MG63 (cell line): ENCODE results near the gene SULT4A1. TPM values are rescaled to one million over a fixed set of nuclear protein-coding genes. Genes with fewer than 3 reads are reported as not detected.

Experiments
- DNase-seq: peaks from one replicate; pipeline ENCODE4 v3.0.0-alpha.2; 2020
- H3K27me3 ChIP-seq: fragments of 250-450 bp; sonication (Bioruptor Pico); 2 replicates; pipeline ENCODE4 v1.5.1; 2020; ENCODE audit warnings: mild to moderate bottlenecking, moderate library complexity
- H3K36me3 ChIP-seq: fragments of 250-450 bp; sonication (Bioruptor Pico); 2 replicates; pipeline ENCODE4 v1.5.1; 2020; ENCODE audit warnings: mild to moderate bottlenecking, moderate library complexity
- H3K4me3 ChIP-seq: fragments of 250-450 bp; sonication (Bioruptor Pico); 2 replicates; pipeline ENCODE4 v1.5.1; 2020; ENCODE audit warnings: mild to moderate bottlenecking, moderate library complexity
- H3K9me3 ChIP-seq: fragments of 250-450 bp; sonication (Bioruptor Pico); 2 replicates; pipeline ENCODE4 v1.5.1; 2020; ENCODE audit warnings: mild to moderate bottlenecking, moderate library complexity
- total RNA-seq: library from RNA; depleted of rRNA; stranded (reverse); fragments of >200 nt; shearing (Covaris generic); gene quantifications from 2 replicates; pipeline ENCODE4 v1.2.3, GENCODE V29; 2014; ENCODE audit warnings: low replicate concordance

The SULT4A1 gene
- total RNA-seq, 1 experiment from 2014 or later, result not detected

DNA sequence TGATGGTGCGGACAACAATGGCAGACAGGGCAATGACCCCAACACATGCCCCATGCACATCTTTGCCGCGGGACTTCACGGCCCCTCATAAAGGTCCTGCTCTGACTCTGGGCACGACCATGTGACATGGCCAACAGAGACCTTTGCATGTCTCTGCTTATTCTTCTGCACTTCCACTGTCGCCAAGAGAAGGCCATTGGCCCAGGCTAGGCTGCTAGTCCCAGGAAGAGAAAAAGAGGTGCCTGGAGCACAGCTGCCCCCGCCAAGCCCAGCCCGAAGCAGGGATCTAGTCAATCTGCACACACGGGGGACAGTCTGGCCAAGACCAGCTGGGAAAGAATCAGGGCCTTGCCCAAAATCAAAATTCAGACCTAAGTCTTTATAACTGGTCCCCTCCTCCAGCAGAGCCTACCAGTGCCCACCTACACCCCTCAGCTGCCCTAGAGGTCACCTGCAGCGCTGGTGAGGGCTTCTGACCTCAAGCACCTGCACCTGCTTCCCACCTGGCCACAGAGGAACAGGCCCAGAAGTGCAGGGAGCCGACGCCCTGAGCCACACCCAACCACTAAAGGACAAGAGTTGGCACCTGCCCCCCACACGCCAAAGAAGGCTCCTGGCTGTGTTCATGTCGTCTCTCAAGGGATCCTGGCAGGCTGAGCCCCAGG lies 8.1 kb downstream of the SULT4A1 start:
- Histone ChIP-seq H3K36me3 (no peaks in the 10 kb centered on the region), H3K9me3 (no peaks in the 10 kb centered on the region), H3K27me3 (no peaks in the 10 kb centered on the region), H3K4me3 (no peak overlapping the region)
- DNase-seq, result no peak

DNA sequence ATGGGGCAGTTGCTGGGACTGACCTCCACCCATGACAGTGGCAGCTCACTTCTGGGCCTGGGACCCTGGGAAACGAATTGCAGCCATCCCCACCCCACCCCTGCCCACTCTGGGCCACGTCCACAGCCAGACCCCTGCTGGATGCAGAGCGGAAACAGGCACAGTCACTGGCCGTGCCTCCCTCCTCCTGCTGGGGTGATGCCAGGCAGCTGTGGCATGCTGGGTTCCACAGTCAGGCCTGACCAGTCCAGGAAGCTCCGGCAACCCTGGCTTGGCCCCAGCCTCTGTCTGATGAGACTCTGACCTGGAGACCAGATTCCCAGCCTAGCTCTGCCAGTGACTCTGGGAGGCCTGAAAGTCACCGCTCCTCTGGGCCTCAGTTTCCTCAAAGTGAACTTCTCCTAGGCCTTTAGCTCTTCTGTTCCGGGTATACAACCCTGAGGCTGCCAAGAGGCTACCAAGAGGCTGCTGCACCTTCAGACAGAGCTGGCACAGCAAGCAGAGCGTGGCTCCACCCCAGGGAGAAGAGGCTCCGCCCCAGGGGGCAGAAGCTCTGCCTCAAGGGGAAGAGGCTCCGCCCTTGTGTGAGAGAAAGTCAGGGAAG lies 8.9 kb downstream of the SULT4A1 start:
- H3K27me3 ChIP-seq, result no peaks in the 10 kb centered on the region
- no peak overlapping the region for H3K4me3 ChIP-seq
- peak; percentile 39 for DNase-seq
- no peaks in the 10 kb centered on the region for H3K9me3 ChIP-seq
- H3K36me3 ChIP-seq, result no peaks in the 10 kb centered on the region

GRCh38 chr22:43852573-43853327 lies 9.6 kb downstream of the SULT4A1 start:
- Histone ChIP-seq H3K4me3 (no peak overlapping the region), H3K27me3 (no peaks in the 10 kb centered on the region), H3K9me3 (no peaks in the 10 kb centered on the region)

DNA sequence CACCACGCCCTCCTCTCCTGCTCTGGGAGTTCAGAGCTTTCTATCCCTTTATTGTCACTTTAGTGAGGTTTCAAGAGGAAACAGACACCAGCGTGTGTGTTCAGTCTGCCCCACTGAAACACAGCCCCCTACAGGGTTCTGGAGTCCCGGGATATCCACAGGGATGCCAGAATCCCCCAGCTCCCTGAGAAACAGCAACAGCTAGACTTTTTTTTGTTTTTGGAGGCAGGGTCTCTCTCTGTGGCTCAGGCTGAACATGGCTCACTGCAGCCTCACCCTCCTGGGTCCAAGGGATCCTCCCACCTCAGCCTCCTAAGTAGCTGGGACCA lies 10.4 kb downstream of the SULT4A1 start:
- Histone ChIP-seq H3K27me3 (no peaks in the 10 kb centered on the region), H3K9me3 (no peaks in the 10 kb centered on the region), H3K36me3 (no peaks in the 10 kb centered on the region), H3K4me3 (no peak overlapping the region)
- no peak for DNase-seq

More at GRCh38 chr22:43852573-43853327, 9.6 kb downstream of the SULT4A1 start:
- no peaks in the 10 kb centered on the region for H3K36me3 ChIP-seq
- DNase-seq, result no peak

- Histone ChIP-seq H3K36me3 (no peaks in the 10 kb centered on the region), H3K27me3 (no peaks in the 10 kb centered on the region), H3K9me3 (no peaks in the 10 kb centered on the region), H3K4me3 (no peak overlapping the region)
- no peak for DNase-seq
Observed at GRCh38 chr22:43851058-43851978, 11.0 kb downstream of the SULT4A1 start.

DNA sequence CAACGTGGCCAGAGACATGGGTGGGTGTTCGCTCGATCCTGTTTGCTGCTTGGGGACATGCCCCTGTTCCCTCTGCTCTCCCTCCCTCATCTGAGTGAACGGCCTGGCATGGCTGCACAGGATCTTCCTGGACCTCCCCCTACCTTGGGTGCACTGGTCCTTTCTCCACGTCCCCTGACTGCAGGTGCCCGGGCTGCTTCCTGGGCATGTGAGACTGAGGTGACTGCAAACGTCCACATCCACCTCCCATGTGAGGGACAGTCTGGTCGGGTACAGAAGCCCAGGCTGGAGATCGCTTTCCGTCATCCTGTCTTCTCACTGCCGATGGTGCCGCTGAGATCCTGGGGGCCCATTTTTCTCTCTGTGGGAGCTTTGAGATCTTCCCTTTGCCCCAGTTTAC lies 11.8 kb downstream of the SULT4A1 start:
- no peak overlapping the region for H3K4me3 ChIP-seq
- no peaks in the 10 kb centered on the region for H3K27me3 ChIP-seq
- no peaks in the 10 kb centered on the region for H3K36me3 ChIP-seq
- DNase-seq, result no peak
- no peaks in the 10 kb centered on the region for H3K9me3 ChIP-seq

GRCh38 chr22:43849731-43850130 lies 12.6 kb downstream of the SULT4A1 start:
- DNase-seq, result no peak
- Histone ChIP-seq H3K9me3 (no peaks in the 10 kb centered on the region), H3K27me3 (no peaks in the 10 kb centered on the region), H3K4me3 (no peak overlapping the region), H3K36me3 (no peaks in the 10 kb centered on the region)

GRCh38 chr22:43848366-43849171 lies 13.7 kb downstream of the SULT4A1 start:
- H3K27me3 ChIP-seq, result no peaks in the 10 kb centered on the region
- H3K4me3 ChIP-seq, result no peak overlapping the region
- peak; percentile 23 for DNase-seq
- no peaks in the 10 kb centered on the region for H3K9me3 ChIP-seq
- H3K36me3 ChIP-seq, result no peaks in the 10 kb centered on the region

DNA sequence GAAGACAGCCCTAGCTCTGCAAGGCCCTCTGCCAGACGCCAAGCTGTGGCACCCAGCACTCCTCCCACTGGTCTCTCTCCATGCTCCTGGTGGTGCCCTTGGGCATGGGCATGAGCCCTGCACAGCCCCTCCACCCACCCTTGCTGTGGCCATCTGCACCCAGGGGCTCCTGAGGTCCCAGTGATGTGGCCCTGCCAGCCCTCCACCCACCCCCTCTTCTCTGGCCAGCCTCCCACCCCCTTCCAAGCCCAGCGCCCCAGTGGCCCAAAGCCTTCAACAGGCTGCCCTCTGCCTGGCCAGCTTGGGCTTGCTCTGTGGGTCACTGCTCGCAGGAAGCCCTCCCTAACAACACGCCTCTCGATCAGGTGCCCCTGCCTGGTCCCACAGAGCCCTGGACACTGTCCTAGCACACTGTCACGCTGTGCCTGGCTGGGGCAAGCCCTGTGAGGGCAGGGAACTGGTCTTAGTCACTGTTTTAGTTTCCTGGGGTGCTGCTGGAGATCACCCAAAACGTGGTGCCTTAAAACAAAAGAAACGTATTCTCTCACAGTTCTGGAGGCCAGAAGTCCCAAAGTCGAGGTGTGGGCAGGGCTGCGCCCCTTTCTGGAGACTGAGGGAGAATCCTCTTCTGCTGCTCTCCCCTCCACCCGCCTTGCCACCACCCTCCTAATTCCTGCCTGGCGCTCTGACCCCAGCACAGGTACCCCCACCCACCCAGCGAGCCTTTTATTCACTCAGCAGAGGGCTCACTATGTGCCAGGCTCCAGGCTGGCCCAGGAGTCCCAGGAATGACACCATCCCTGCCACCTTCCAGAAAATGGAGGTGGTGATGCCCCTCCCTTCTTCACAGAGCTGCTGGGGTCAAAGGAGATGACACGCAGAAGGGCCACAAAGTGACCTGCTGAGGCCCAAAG lies 14.7 kb downstream of the SULT4A1 start:
- no peaks in the 10 kb centered on the region for H3K9me3 ChIP-seq
- H3K4me3 ChIP-seq, result no peak overlapping the region
- DNase-seq, result no peak
- no peaks in the 10 kb centered on the region for H3K36me3 ChIP-seq
- no peaks in the 10 kb centered on the region for H3K27me3 ChIP-seq

- Histone ChIP-seq H3K9me3 (no peaks in the 10 kb centered on the region), H3K4me3 (no peak overlapping the region), H3K36me3 (no peaks in the 10 kb centered on the region), H3K27me3 (no peaks in the 10 kb centered on the region)
- DNase-seq, result no peak
Observed at GRCh38 chr22:43846966-43847365, 15.3 kb downstream of the SULT4A1 start.

- no peaks in the 10 kb centered on the region for H3K36me3 ChIP-seq
- H3K4me3 ChIP-seq, result no peak overlapping the region
- no peaks in the 10 kb centered on the region for H3K9me3 ChIP-seq
- DNase-seq, result no peak
- H3K27me3 ChIP-seq, result no peaks in the 10 kb centered on the region
Observed at GRCh38 chr22:43845981-43846380, 16.3 kb downstream of the SULT4A1 start.

- Histone ChIP-seq H3K36me3 (no peaks in the 10 kb centered on the region), H3K27me3 (no peaks in the 10 kb centered on the region), H3K4me3 (no peak overlapping the region), H3K9me3 (no peaks in the 10 kb centered on the region)
- no peak for DNase-seq
Observed at GRCh38 chr22:43844560-43845545, 17.5 kb downstream of the SULT4A1 start.

GRCh38 chr22:43843783-43844530 lies 18.4 kb downstream of the SULT4A1 start:
- Histone ChIP-seq H3K36me3 (no peaks in the 10 kb centered on the region), H3K4me3 (no peak overlapping the region), H3K9me3 (no peaks in the 10 kb centered on the region), H3K27me3 (no peaks in the 10 kb centered on the region)
- no peak for DNase-seq

DNA sequence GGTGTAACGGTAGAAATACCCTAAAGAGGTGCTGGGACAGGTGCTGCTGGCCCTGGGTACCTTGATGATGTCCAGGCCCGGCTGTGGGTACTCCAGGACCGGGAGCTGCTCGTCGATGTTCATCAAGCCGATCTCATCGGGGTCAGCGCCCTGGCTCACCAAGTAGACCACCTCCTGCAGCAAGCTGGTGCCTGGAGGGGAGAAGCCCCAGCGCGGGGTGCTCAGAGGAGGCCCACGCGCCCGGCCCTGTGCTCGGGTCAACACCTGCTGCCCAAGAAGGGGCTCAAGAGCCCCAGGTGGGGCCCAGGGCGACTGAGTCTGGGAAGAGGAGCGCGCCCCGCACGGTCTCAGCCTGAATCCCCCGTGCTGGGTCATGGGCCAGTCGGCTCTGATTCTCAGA lies 20.6 kb downstream of the SULT4A1 start:
- no peak for DNase-seq
- no peaks in the 10 kb centered on the region for H3K27me3 ChIP-seq
- H3K9me3 ChIP-seq, result no peaks in the 10 kb centered on the region
- no peaks in the 10 kb centered on the region for H3K36me3 ChIP-seq
- no peak overlapping the region for H3K4me3 ChIP-seq
